GM23248 (cell line): ENCODE results near the gene FUBP1. TPM values are rescaled to one million over a fixed set of nuclear protein-coding genes. Genes with fewer than 3 reads are reported as not detected.
"Not testable (repeated sequence)": the region's sequence is repeated elsewhere in the genome, so short reads cannot be mapped to it uniquely, and the experiment has no call there.

Experiments
- DNase-seq: peaks from one replicate; pipeline ENCODE4 v3.0.0-alpha.2; 2015
- H2AFZ ChIP-seq: fragments of 200-600 bp; sonication (generic); 2 replicates; pipeline ENCODE4 v1.6.1; 2016; ENCODE audit warnings: antibody characterized with exemption
- H3F3A ChIP-seq: fragments of 200-600 bp; sonication (generic); 2 replicates; pipeline ENCODE4 v1.6.1; 2016; ENCODE audit warnings: mild to moderate bottlenecking, antibody characterized with exemption, mixed run types; ENCODE audit not compliant: insufficient read depth
- H3K27ac ChIP-seq: fragments of 200-600 bp; sonication (generic); 2 replicates; pipeline ENCODE4 v1.5.1; 2016; ENCODE audit warnings: mild to moderate bottlenecking
- H3K27me3 ChIP-seq: fragments of 200-600 bp; sonication (generic); replicated peaks from 2 replicates; pipeline ENCODE4 v1.6.1; 2016; ENCODE audit warnings: mild to moderate bottlenecking; ENCODE audit not compliant: insufficient read depth
- H3K36me3 ChIP-seq: fragments of 200-600 bp; sonication (generic); 2 replicates; pipeline ENCODE4 v1.6.1; 2016; ENCODE audit warnings: low read depth, mild to moderate bottlenecking
- H3K4me1 ChIP-seq: fragments of 200-600 bp; sonication (generic); 2 replicates; pipeline ENCODE4 v1.6.1; 2016; ENCODE audit warnings: mild to moderate bottlenecking; ENCODE audit not compliant: insufficient read depth
- H3K4me2 ChIP-seq: fragments of 200-600 bp; sonication (generic); one replicate; pipeline ENCODE4 v1.6.1; 2016; ENCODE audit warnings: mild to moderate bottlenecking; ENCODE audit not compliant: unreplicated experiment
- H3K4me3 ChIP-seq: fragments of 200-600 bp; sonication (generic); 2 replicates; pipeline ENCODE4 v1.5.1; 2016; ENCODE audit warnings: mild to moderate bottlenecking
- H3K79me2 ChIP-seq: fragments of 200-600 bp; sonication (generic); 2 replicates; pipeline ENCODE4 v1.6.1; 2016; ENCODE audit warnings: mild to moderate bottlenecking; ENCODE audit not compliant: insufficient read depth
- H3K9ac ChIP-seq: fragments of 200-600 bp; sonication (generic); 2 replicates; pipeline ENCODE4 v1.6.1; 2016; ENCODE audit warnings: mild to moderate bottlenecking
- H3K9me2 ChIP-seq: fragments of 200-600 bp; sonication (generic); 2 replicates; pipeline ENCODE4 v1.6.1; 2016; ENCODE audit warnings: mixed run types, mild to moderate bottlenecking, moderate library complexity; ENCODE audit not compliant: insufficient read depth
- H3K9me3 ChIP-seq: fragments of 200-600 bp; sonication (generic); one replicate; pipeline ENCODE4 v1.6.1; 2017; ENCODE audit warnings: low read depth
- H4K20me1 ChIP-seq: fragments of 200-600 bp; sonication (generic); 2 replicates; pipeline ENCODE4 v1.6.0; 2016; ENCODE audit not compliant: insufficient read depth
- EZH2 ChIP-seq: fragments of 200-600 bp; sonication (generic); IDR thresholded peaks from 2 replicates; pipeline ENCODE4 v1.6.1; 2018; ENCODE audit warnings: antibody characterized with exemption, mild to moderate bottlenecking; ENCODE audit not compliant: insufficient read depth, poor library complexity, severe bottlenecking
- EZH2phosphoT487 ChIP-seq: fragments of 200-600 bp; sonication (generic); IDR thresholded peaks from 2 replicates; pipeline ENCODE4 v1.6.1; 2018; ENCODE audit warnings: antibody characterized with exemption, moderate library complexity, mild to moderate bottlenecking, low read depth; ENCODE audit not compliant: insufficient read depth
- WGBS, 2 experiments: methylation state at CpG; one replicate each; pipeline ENCODE4 v1.1.6; 2015 to 2017; ENCODE audit warnings: low lambda C conversion rate in 2 of 2, low coverage in 1 of 2; ENCODE audit errors: missing lambda C conversion rate in 2 of 2; 5-methylcytosine and 5-hydroxymethylcytosine counted together
- in situ Hi-C: fragments of 300-500 bp; cut with MboI; formaldehyde crosslinking; loops from 2 replicates; pipeline ENCODE4 v1.15.0; 2020
- polyA plus RNA-seq: library from polyadenylated mRNA; unstranded; fragments of >200 nt; fragmentation: Nextera tagmentation; extraction: Ambion mirVana; gene quantifications from 2 replicates; pipeline ENCODE4 v1.2.1, GENCODE V29; 2016
- total RNA-seq: library from RNA; depleted of rRNA; stranded (reverse); fragments of >200 nt; shearing (Covaris generic); gene quantifications from 2 replicates; pipeline ENCODE4 v1.2.3, GENCODE V29; 2014

FUBP1 gene
- total and polyA plus RNA-seq, 2 experiments from 2014 or later: 52.2 to 59.1 TPM

DNA sequence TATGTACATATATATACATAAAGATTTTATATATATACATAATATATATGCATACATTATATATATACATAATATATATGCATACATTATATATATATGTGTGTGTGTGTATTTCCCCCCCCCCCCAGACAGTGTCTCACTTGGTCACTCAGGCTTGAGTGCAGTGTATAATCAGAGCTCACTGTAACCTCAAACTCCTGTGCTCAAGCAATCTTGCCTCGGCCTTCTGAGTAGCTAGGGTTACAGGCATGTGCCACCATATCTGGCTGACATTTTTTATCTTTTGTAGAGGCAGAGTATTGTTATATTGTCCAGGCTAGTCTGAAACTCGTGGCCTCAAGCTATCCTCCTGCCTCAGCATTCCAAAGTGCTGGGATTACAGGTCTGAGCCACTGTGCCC is 9.0 kb upstream of the FUBP1 start:
- Histone ChIP-seq H3K4me3 (no peak overlapping the region), H2AFZ (no peak overlapping the region), H3K9ac (no peak overlapping the region), H4K20me1 (no peaks in the 10 kb centered on the region), H3K27ac (no peak overlapping the region), H3K9me3 (no peaks in the 10 kb centered on the region), H3F3A (peaks cover 14% of the 10 kb centered on the region; the same call in 1 of the 2 replicates), H3K9me2 (0 out of 2 replicates have a peak, but pooled peaks cover 4% of the 10 kb centered on the region), H3K4me1 (peaks cover 26% of the 10 kb centered on the region), H3K27me3 (no peaks in the 10 kb centered on the region), H3K36me3 (0 out of 2 replicates have a peak, but pooled peaks cover 6% of the 10 kb centered on the region), H3K79me2 (peaks cover 95% of the 10 kb centered on the region), H3K4me2 (no peak overlapping the region)
- no peak for TF ChIP-seq EZH2
- no peak for TF ChIP-seq EZH2phosphoT487
- in situ Hi-C loops: no loop called here
- 70 to 77% methylated on average over 2 of the region's 2 CpGs for WGBS, 2 experiments
- DNase-seq: no peak

DNA sequence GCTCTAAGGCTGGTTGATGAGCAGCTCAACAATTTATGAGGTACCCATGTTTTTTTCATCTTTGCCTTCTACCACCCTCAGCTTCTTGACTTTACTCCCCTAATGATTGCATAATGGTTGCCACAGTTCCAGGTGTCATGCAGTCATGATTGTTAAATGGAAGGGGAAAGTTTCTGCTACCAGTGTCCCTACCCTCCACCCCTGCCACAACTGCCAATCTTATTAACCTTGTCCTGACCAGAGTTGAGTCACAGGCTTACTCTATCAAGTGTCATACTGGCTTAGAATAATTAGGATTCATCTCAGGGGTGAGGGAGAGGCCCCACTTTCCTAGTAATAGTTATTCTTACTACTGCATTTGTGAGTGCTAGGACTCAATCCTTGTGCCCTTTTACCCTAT is 7.9 kb upstream of the FUBP1 start:
- H3K4me1 ChIP-seq: peaks cover 26% of the 10 kb centered on the region
- H3K27ac ChIP-seq: no peak overlapping the region
- no peak overlapping the region for H3K9ac ChIP-seq
- no peak overlapping the region for H2AFZ ChIP-seq
- H4K20me1 ChIP-seq: no peaks in the 10 kb centered on the region
- TF ChIP-seq EZH2phosphoT487 (no peak), EZH2 (no peak)
- peaks cover 97% of the 10 kb centered on the region for H3K79me2 ChIP-seq
- H3K9me3 ChIP-seq: no peaks in the 10 kb centered on the region
- 0 out of 2 replicates have a peak, but pooled peaks cover 4% of the 10 kb centered on the region for H3K9me2 ChIP-seq
- H3K4me2 ChIP-seq: no peak overlapping the region
- DNase-seq: no peak
- in situ Hi-C loops: no loop called here
- H3K36me3 ChIP-seq: 0 out of 2 replicates have a peak, but pooled peaks cover 4% of the 10 kb centered on the region
- no peak overlapping the region for H3K4me3 ChIP-seq
- H3F3A ChIP-seq: peaks cover 14% of the 10 kb centered on the region; the same call in 1 of the 2 replicates
- no peaks in the 10 kb centered on the region for H3K27me3 ChIP-seq

DNA sequence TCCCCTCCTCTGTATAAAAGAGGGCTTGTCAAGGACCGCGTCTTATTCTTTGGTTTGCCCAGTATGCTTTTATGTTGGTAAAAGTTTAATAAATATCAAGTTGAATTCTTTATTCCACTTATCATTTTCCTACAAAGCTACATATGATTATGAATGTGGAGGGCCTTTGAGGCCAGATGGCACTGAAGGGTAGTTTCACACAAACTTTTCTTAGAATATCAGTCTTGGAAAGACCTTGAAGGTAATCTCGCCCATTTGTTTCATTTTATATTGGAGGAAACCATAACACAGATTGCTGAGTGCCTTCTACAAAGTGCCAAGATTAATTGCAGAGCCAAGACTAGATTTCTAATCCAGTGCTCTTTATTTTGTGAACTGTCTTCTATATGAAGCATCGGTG is 5.8 kb upstream of the FUBP1 start:
- Histone ChIP-seq H3K9me3 (no peaks in the 10 kb centered on the region), H3K4me3 (no peak overlapping the region), H3K9me2 (0 out of 2 replicates have a peak, but pooled peaks cover 4% of the 10 kb centered on the region), H3K4me1 (peaks cover 37% of the 10 kb centered on the region), H3K27me3 (no peaks in the 10 kb centered on the region), H3K36me3 (0 out of 2 replicates have a peak, but pooled peaks cover 4% of the 10 kb centered on the region), H4K20me1 (no peaks in the 10 kb centered on the region), H3F3A (peaks cover 8% of the 10 kb centered on the region; the same call in 1 of the 2 replicates), H3K79me2 (peaks cover 97% of the 10 kb centered on the region), H3K27ac (peak overlapping the region; percentile 23), H3K4me2 (peak overlapping the region; percentile 12), H3K9ac (no peak overlapping the region), H2AFZ (no peak overlapping the region)
- no peak for DNase-seq
- 97 to 99% methylated on average over 4 of the region's 4 CpGs for WGBS, 2 experiments
- in situ Hi-C loops: no loop called here
- no peak for TF ChIP-seq EZH2
- TF ChIP-seq EZH2phosphoT487: no peak

DNA sequence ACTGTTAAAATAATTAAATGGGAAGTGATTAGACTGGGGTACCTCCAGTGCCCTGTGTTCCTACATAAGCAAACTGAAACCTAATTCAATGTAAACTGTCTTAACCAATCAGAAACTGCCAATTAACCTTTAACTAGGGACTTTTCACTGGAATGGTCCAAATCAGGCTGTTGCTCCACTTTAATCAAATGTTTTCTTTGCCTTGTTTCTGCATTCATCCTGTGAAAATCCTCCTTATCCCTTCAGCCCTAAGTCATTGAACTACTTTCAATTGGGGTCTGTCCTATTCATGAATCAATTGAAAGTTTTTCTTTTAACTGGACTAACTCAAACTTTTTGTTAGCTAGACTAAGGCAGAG is 5.1 kb upstream of the FUBP1 start:
- Histone ChIP-seq H3K4me2 (peak overlapping the region; percentile 12), H3K9ac (no peak overlapping the region), H3K36me3 (0 out of 2 replicates have a peak, but pooled peaks cover under 1% of the 10 kb centered on the region), H3K27me3 (no peaks in the 10 kb centered on the region), H3K9me3 (no peaks in the 10 kb centered on the region), H3K27ac (peak overlapping the region; percentile 23), H3F3A (0 out of 2 replicates have a peak, but pooled peaks cover 4% of the 10 kb centered on the region), H3K79me2 (peaks cover 92% of the 10 kb centered on the region), H3K9me2 (0 out of 2 replicates have a peak, but pooled peaks cover 4% of the 10 kb centered on the region), H2AFZ (no peak overlapping the region), H3K4me3 (no peak overlapping the region), H4K20me1 (no peaks in the 10 kb centered on the region), H3K4me1 (peaks cover 37% of the 10 kb centered on the region)
- no peak for DNase-seq
- in situ Hi-C loops: no loop called here
- no peak for TF ChIP-seq EZH2
- TF ChIP-seq EZH2phosphoT487: no peak

DNA sequence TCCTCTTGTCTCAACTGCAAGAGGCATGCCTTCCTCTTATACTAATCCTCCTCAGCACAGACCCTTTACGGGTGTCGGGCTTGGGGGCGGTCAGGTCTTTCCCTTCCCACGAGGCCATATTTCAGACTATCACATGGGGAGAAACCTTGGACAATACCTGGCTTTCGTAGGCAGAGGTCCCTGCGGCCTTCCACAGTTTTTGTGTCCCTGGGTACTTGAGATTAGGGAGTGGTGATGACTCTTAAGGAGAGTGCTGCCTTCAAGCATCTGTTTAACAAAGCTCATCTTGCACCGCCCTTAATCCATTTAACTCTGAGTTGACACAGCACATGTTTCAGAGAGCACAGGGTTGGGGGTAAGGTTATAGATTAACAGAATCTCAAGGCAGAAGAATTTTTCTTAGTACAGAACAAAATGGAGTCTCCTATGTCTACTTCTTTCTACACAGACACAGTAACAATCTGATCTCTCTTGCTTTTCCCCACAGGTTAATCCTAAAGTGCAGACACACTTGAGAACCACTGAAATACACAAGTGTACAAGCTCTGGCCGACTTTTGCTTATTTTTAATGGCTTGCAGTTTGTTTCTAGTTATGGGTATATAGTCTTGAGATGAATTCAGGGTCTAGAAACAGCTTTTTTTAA is 4.6 kb upstream of the FUBP1 start:
- peaks cover 35% of the 10 kb centered on the region for H3K4me1 ChIP-seq
- H3K36me3 ChIP-seq, H3F3A ChIP-seq, H3K9ac ChIP-seq, H4K20me1 ChIP-seq, H3K27me3 ChIP-seq, H3K9me3 ChIP-seq, H2AFZ ChIP-seq, H3K4me3 ChIP-seq, in situ Hi-C loops, DNase-seq, H3K9me2 ChIP-seq: not testable (repeated sequence)
- WGBS, 2 experiments: 83 to 85% methylated on average over 8 of the region's 8 CpGs
- peak overlapping the region; percentile 23; the same call in 1 of the 2 replicates for H3K27ac ChIP-seq
- peaks cover 91% of the 10 kb centered on the region for H3K79me2 ChIP-seq
- H3K4me2 ChIP-seq: peak overlapping the region; percentile 12
